ENCODE results near the gene BACH2.

DNA sequence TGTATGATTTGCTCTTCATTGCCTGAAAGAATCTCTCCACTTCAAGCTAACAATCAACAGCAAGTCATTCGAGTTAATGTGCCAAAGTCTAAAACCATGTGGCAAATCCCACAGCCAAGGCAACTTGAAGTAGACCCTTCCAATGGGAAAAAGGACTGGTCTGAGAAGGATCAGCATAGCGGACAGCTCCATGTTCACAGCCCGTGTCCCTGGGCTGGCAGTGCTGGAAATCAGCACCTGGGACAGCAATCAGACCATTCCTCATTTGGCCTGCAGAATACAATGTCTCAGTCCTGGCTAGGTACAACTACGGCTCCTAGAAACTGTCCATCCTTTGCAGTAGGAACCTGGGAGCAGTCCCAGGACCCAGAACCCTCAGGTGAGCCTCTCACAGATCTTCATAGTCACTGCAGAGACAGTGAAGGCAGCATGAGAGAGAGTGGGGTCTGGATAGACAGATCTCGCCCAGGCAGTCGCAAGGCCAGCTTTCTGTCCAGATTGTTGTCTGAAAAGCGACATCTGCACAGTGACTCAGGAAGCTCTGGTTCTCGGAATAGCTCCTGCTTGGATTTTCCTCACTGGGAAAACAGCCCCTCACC, 401.3 kb downstream of the BACH2 start:
- TF ChIP-seq CTCF (IDR thresholded peaks at IDR 0.05) (no peak), POLR2A (IDR thresholded peaks at IDR 0.05) (no peak)
